ENCODE data around the gene SERTAD4. TPM values are rescaled to one million over a fixed set of nuclear protein-coding genes. Genes with fewer than 3 reads are reported as not detected.
"Not testable (repeated sequence)": the region's sequence is repeated elsewhere in the genome, so short reads cannot be mapped to it uniquely, and the experiment has no call there.

Gene SERTAD4
- 1.5 TPM for total RNA-seq (ENCODE audit: unreplicated experiment)
- long read RNA-seq, full-length matches to known transcripts, result 1 of 1 reads
- long read RNA-seq, partial matches to known transcripts, result 0 of 1 reads
- long read RNA-seq, other reads (novel, unspliced or antisense), result 0 of 1 reads

- peaks cover 2% of the 10 kb centered on the region for H3K9me3 Mint-ChIP-seq (ENCODE audit: unreplicated experiment)
- H3K4me3 Mint-ChIP-seq (ENCODE audit: unreplicated experiment), result peak within 1 kb of the TSS; percentile 91
- peaks cover 7% of the 10 kb centered on the region for H3K27me3 Mint-ChIP-seq (ENCODE audit: unreplicated experiment)
- no peak for TF ChIP-seq CTCF (IDR thresholded peaks at IDR 0.05; ENCODE audit: partially characterized antibody, unreplicated experiment)
- peaks cover 16% of the 10 kb centered on the region for H3K4me1 Mint-ChIP-seq (ENCODE audit: low read depth, unreplicated experiment)
- no peak within 1 kb of the TSS for H3K27ac Mint-ChIP-seq (ENCODE audit: unreplicated experiment)
- DNase-seq, result peak; percentile 66
- H3K36me3 Mint-ChIP-seq (ENCODE audit: unreplicated experiment), result no peaks in the 10 kb centered on the region
Measured at GRCh38 chr1:210232511-210233215, at the start of gene SERTAD4. Gene SERTAD4, plus strand, starts transcription at chr1:210232796. Its CDS starts 5,165 bp downstream, at chr1:210237961.

GRCh38 chr1:210185063-210185462 is 47.5 kb upstream of the SERTAD4 start:
- Mint-ChIP-seq H3K36me3 (ENCODE audit: unreplicated experiment) (no peaks in the 10 kb centered on the region), H3K27me3 (ENCODE audit: unreplicated experiment) (peaks cover 2% of the 10 kb centered on the region), H3K27ac (ENCODE audit: unreplicated experiment) (no peak overlapping the region), H3K9me3 (ENCODE audit: unreplicated experiment) (no peaks in the 10 kb centered on the region), H3K4me3 (ENCODE audit: unreplicated experiment) (no peak overlapping the region), H3K4me1 (ENCODE audit: low read depth, unreplicated experiment) (no peaks in the 10 kb centered on the region)
- no peak for TF ChIP-seq CTCF (IDR thresholded peaks at IDR 0.05; ENCODE audit: partially characterized antibody, unreplicated experiment)
- no peak for DNase-seq

- H3K4me3 Mint-ChIP-seq (ENCODE audit: unreplicated experiment); H3K27me3 Mint-ChIP-seq (ENCODE audit: unreplicated experiment); H3K36me3 Mint-ChIP-seq (ENCODE audit: unreplicated experiment); H3K9me3 Mint-ChIP-seq (ENCODE audit: unreplicated experiment); H3K4me1 Mint-ChIP-seq (ENCODE audit: low read depth, unreplicated experiment); H3K27ac Mint-ChIP-seq (ENCODE audit: unreplicated experiment); DNase-seq: not testable (repeated sequence)
Measured at GRCh38 chr1:210187849-210188606, 44.6 kb upstream of the SERTAD4 start.

GRCh38 chr1:210189426-210189825 is 43.2 kb upstream of the SERTAD4 start:
- no peak for TF ChIP-seq CTCF (IDR thresholded peaks at IDR 0.05; ENCODE audit: partially characterized antibody, unreplicated experiment)
- H3K9me3 Mint-ChIP-seq (ENCODE audit: unreplicated experiment), result no peaks in the 10 kb centered on the region
- no peaks in the 10 kb centered on the region for H3K36me3 Mint-ChIP-seq (ENCODE audit: unreplicated experiment)
- no peaks in the 10 kb centered on the region for H3K27me3 Mint-ChIP-seq (ENCODE audit: unreplicated experiment)
- no peak overlapping the region for H3K27ac Mint-ChIP-seq (ENCODE audit: unreplicated experiment)
- no peak for DNase-seq
- H3K4me3 Mint-ChIP-seq (ENCODE audit: unreplicated experiment), result no peak overlapping the region
- H3K4me1 Mint-ChIP-seq (ENCODE audit: low read depth, unreplicated experiment), result no peaks in the 10 kb centered on the region

GRCh38 chr1:210195635-210196160 is 36.9 kb upstream of the SERTAD4 start:
- H3K27me3 Mint-ChIP-seq (ENCODE audit: unreplicated experiment), result no peaks in the 10 kb centered on the region
- H3K36me3 Mint-ChIP-seq (ENCODE audit: unreplicated experiment), result no peaks in the 10 kb centered on the region
- no peaks in the 10 kb centered on the region for H3K9me3 Mint-ChIP-seq (ENCODE audit: unreplicated experiment)
- no peaks in the 10 kb centered on the region for H3K4me1 Mint-ChIP-seq (ENCODE audit: low read depth, unreplicated experiment)
- no peak for DNase-seq
- no peak for TF ChIP-seq CTCF (IDR thresholded peaks at IDR 0.05; ENCODE audit: partially characterized antibody, unreplicated experiment)
- H3K27ac Mint-ChIP-seq (ENCODE audit: unreplicated experiment), result no peak overlapping the region
- no peak overlapping the region for H3K4me3 Mint-ChIP-seq (ENCODE audit: unreplicated experiment)

- H3K4me3 Mint-ChIP-seq (ENCODE audit: unreplicated experiment); H3K36me3 Mint-ChIP-seq (ENCODE audit: unreplicated experiment); H3K27ac Mint-ChIP-seq (ENCODE audit: unreplicated experiment); H3K27me3 Mint-ChIP-seq (ENCODE audit: unreplicated experiment); H3K4me1 Mint-ChIP-seq (ENCODE audit: low read depth, unreplicated experiment); H3K9me3 Mint-ChIP-seq (ENCODE audit: unreplicated experiment); DNase-seq: not testable (repeated sequence)
Measured at GRCh38 chr1:210196266-210196665, 36.3 kb upstream of the SERTAD4 start.
